Measurements from ENCODE around the gene POLR2F. TPM values are rescaled to one million over a fixed set of nuclear protein-coding genes. Genes with fewer than 3 reads are reported as not detected.
"Not testable (repeated sequence)": the region's sequence is repeated elsewhere in the genome, so short reads cannot be mapped to it uniquely, and the experiment has no call there.

Gene POLR2F
- total RNA-seq, 1 donor from 2014 or later, result 80.7 TPM

DNA sequence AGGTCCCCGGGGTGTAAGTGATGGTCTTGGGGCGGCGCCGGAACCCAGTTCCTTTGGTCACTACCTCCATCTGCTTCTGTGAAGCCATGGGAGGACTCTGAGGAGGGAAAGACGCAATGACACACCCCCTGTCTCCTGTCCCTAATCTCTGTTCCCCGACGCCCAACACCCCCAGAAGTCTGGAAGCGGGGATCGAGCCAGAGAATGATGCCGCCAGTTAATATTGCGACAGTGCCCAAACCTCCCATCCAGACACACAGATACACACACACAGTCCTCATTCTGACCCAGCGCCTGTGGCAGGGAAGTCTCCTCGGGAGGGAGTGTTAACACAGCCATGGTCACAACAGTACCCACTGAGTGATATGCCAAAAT, 450 bp upstream of the POLR2F start:
- DNase-seq (ENCODE audit: low spot score), result no peak

DNA sequence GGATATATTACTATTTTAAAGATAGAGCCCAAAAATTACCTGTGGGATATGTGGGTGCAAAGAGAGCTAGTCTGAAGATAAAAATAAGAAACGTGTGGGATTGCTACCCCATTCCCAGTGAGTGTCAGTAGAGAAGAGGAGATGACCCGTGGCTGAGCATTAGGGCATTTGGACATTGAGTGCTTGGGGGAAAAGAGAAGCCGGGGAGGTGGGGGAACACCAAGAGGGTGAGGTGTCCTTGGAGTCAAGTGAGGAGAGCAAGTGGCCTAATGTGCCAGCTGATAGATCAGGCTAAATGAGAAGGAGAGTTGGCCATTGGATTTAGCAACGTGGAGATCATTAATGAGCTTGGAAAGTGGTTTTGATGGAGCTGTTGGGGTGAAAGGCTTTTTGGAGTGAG, 1.2 kb downstream of the POLR2F start:
- no peak for DNase-seq (ENCODE audit: low spot score)

DNA sequence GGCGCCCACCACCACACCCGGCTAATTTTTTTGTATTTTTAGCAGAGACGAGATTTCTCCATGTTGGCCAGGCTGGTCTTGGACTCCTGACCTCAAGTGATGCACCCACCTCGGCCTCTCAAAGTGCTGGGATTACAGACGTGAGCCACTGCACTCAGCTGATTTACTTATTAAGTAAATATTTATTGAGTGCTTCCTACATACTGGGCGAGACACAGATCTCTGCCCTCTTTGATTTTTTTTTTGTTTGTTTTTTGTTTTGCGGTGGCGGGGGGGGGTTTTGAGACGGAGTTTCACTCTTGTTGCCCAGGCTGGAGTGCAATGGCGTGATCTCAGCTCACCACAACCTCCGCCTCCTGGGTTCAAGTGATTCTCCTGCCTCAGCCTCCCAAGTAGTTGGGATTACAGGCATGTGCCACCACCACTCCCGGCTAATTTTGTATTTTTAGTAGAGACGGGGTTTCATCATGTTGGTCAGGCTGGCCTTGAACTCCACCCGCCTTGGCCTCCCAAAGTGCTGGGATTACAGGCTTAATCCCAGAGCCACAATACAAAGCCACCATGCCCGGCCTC, 2.4 kb downstream of the POLR2F start:
- DNase-seq (ENCODE audit: low spot score), result not testable (repeated sequence)

DNA sequence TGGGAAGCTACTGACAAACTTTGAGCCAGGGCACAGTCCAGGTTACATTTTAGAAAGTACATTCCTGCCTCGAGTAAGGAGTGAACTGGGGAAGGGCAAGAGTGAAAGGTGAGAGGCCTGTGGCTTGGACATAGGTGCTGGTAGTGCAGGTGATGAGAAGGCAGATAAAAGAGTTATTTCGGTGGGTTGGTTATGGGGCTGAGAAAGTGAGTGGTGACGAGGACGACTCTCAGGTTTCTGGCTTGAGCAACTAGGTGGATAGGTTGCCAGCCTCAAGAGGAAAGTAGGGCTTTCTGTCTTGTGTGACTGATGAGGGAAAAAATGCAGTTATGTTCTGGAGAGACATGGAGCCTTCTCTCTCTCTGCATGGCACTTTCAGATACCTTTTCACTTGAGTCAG, 3.7 kb downstream of the POLR2F start:
- DNase-seq (ENCODE audit: low spot score), result no peak

DNA sequence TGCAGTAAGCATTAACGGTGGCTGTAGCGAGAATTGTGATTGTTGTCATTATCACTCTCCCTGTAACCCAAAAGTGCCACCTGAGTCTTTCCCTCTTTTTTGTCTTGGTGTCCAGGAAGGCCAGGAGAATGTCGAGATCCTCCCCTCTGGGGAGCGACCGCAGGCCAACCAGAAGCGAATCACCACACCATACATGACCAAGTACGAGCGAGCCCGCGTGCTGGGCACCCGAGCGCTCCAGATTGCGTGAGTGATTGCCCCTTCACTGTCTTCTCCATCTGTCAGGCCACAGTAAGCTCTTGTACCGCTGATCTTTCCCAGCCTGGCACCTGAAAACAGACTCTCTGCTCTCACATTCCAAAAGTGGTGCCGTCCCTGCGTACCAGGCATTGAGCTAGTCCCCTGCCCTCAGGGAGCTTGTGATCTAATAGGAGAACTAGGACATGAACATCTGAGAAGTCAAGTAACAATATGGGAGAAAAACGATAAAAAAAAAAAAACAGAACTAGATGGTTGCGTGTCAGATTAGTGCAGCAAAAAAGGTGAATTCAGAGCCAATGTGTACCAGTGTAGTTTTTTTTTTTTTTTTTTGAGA, 5.8 kb downstream of the POLR2F start:
- DNase-seq (ENCODE audit: low spot score), result no peak

DNA sequence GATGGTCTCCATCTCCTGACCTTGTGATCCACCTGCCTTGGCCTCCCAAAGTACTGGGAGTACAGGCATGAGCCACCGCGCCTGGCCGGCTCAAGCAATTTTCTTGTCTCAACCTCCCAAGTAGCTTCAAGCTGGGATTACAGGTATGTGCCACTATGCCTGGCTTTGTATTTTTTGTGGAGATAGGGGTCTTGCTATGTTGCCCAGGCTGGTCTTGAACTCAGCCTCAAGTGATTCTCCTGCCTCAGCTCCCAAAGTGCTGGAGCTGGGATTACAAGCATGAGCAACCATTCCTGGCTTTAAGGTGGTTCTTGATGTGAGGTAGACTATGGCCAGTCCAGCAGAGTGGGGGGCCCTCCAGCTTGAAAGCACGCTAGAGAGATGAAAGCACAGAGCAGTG, 7.6 kb downstream of the POLR2F start:
- no peak for DNase-seq (ENCODE audit: low spot score)

DNA sequence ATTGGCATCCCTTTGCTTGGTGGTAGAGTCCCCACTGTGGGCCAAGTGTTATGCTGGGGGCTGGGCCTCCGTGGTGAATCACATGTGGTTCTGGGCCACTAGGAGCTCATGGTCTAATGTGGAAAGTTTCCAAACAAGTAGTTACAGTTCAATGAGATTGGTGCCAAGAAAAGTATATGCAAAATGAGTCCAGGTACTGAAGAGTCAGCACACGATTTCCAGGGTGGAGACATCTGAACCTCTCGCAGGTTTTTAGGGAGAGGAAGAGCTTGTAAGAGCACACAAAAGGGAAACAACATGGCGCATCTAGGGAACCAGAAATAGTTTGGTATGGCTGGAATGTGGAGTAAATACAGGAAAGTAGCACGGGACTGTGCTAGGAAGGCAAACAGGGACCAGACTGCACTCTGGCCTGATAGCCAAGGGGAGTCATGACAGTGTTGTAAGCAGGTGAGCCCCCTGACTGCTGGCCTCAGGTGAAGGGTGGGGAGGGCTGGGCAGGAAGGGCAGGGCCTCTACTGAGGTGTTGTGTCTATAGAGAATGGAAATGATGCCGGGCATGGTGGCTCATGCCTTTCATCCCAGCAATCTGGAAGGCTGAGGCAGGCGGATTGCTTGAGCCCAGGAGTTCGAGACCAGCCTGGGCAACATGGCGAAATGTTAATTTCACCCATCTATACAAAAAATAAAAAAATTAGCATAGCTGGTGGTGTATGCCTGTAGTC, 12.6 kb downstream of the POLR2F start:
- no peak for DNase-seq (ENCODE audit: low spot score)

DNA sequence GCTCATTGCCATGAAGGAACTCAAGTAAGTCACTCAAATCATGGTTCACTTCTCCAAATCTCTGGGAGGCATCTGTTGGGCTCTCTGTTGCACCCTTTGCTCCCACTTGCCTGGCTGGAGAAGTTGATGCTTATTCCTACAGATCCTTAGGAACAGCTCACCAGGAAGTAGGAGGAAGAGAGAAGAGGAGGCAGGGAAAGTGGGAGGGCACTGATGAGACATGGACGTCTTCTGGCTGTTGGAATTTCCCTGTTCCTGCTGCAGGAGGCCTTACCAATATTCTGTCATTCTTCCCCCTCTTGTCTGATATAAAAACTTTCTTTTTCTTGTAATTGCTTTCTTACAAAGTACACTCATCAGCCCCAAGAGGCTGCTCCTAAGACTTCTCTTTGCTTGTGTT, 13.6 kb downstream of the POLR2F start:
- DNase-seq (ENCODE audit: low spot score), result no peak

DNA sequence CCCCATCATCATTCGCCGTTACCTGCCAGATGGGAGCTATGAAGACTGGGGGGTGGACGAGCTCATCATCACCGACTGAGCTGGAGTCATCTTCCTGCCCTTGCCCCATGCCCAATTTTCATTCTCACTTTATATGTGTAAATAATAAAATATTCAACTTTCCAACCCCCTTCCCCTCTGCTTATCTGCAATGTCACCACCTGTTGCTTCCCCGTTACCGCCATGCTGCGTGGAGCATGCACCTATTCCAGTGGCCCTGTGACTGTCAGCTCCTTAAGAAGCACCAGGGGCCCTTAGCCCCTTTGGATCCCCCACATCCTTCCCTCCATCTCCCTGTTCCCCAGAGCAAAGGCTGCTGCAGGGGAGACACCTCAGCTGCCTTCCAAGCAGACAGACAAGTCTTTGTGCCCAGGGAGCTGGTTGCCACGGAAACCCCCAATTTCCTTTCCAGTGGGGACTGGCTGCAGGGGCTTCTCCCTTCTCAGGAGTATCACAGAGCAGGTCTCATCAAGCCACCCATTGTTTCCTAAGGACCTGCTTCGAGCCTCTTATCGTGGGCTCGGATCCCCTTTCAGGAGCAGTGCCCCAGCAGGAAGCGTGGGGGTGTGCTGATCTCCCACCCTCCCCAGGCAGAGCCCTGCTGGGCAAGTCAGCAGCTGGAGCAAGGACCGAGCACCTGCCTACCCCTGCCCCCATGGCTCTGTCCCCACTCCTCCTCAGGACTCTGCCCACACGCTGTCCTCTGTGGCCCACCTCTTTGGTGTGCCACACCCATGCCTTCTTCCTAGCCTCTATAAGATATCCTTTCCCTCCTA, 14.3 kb downstream of the POLR2F start:
- DNase-seq (ENCODE audit: low spot score), result no peak

DNA sequence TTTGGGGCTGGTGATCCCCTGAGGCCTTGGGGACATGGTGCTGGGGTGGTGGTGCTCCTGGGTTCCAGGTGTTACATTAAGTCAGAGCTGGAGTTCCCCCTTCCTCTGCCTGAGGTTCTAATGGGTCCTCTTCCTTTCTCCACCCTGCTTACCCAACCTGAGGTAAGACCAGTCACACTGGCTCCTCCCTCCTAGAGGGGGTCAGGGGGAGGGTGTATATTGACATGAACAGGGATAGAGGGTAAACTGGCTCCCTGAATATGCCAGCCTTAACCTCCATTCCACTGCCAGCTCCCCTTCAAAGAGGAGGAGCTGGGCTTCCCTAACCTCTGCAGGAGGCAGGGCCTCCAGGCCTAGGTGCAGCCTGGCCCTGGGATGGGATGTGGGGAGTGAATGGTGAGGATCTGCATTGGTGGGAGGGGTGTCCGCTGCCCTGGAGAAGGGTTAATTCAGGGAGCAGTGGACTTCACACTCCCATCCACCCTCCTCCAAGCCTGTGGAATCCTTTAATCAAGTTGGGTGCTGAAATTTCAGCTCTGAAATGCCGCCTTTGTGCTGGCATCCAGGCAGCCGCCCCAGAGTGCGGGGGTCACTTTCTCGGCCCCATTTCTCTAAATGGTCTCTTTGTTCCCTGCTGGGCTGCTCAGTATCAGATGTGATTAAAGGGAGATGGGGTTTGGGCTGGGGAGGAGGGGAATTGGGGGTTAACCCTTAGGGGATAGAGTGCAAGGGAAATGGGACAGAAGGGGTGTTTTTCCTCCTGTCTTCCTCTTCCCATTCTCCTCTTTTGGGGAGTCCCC, 15.2 kb downstream of the POLR2F start:
- DNase-seq (ENCODE audit: low spot score), result no peak

DNA sequence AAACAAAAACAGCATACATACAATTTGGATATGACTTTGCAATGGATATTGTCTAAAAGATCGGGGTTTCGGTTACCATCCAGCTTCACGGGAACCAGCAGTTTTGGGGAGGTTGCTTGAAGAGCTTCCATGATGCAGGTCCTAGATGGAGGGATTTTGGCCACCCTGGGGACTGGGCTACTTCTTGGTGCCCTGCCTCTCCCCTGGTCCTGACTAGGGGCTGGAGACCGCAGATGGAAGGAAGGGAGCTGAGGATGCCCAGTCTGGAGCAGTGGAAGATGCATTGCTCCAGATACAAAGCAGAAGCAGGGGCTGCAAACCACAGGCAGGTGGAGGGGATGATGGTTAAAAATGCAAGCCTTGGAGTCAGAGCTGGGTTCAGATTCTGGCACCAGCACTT, 17.4 kb downstream of the POLR2F start:
- DNase-seq (ENCODE audit: low spot score), result no peak

DNA sequence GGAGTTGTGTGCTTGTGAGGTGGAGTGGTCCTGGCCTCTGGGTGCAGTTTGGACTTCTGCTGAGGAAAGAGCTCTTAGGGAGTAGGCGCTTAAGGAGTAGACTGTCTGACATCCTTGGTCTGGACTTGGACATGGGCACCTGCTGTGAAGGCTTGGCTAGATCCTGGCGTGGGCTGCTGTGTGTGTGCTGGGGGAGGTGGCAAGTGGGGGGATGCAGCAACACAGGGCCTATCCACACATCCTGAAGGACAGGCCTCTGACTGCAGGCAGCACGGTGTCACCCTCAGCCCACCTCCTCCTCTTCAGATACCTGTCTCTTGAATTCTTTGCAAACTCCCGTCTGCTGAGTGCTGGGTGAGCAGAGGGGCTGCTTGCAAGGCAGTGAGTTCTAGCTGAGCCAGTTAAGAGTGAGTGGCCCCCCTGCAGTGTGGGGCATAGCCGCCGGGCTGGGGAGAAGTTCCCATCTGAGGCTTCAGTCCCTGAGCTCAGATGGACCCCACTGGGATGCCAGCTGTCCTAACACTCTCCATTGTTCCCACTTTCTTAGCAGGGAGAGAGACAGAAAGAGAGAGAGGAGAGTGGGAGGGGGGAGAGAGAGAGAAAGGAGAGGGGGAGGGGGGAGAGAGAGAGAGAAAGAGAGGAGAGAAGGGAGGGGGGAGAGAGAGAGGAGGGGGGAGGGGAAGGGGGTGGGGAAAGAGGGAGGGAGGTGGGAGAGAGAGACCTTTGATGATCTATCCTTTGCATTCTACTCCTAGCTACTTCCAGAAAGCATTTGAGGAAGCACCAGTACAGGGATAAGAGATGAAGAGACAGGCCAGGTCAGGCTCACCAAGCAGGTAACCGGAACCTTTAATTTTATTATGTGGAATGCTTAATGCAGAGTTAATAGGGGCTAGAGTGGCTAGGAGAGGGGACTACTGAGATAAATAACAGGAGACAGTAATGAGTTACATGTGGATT, 18.3 kb downstream of the POLR2F start:
- no peak for DNase-seq (ENCODE audit: low spot score)

DNA sequence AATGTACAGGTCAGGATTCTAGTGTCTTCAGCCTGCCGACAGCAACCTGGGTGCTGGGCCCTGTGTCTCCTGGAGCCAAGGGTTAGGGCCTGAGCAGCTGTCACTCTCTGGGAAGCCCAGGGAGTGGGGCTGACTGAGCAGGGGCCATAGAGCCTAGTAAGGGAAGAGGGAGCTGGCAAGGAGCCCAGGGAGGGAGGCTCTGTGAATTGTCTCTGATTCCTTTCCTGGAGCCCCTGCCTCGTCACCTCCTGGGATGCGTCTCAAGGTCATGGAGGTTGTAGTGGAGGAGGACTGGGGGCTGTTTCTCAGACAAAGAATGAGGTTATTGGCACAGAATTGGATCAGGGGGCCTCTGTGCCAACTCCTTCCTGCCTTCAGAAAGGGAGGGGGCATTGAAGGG, 19.0 kb downstream of the POLR2F start:
- DNase-seq (ENCODE audit: low spot score), result no peak

DNA sequence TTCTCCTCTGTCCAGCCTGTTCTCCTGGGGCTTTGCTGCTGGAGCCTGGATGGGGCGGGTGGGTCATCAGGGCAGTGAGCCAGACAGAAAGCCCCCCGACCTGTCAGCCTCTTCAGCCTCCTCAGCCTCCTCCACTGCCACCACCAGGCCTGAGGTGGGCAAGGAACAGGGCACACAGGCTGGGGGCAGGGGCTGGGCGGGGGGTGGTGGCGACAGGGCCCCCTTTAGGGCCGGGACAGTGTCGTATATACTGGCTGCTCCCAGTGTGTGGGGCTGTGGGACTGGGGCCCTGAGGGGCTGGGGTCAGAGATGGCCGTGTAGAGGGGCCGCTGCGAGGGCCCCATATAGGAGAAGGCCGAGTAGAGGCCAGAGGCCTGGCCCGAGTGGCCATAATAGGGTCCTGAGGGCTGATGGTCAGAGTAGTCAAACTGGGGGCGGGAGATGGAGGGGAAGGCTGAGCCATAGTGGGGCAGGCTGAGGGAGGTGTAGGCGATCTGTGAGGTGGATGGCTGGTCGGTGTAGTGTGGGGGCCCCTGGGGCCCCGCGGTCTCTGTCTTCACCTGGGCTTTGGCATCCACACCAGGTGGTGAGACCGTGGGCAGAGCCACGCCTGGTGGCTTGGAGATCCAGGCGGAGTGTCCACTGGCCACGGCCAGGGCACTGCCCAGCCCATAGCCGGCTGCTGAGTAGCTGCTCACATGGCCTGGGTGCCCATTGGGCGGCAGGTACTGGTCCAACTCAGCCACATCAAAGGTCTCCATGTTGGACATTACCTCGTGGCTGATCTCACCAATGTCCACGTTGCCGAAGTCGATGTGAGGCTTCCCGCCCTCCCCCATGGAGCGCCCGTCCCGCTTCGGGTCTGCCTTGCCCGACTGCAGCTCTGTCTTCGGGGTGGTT, 20.0 kb downstream of the POLR2F start:
- no peak for DNase-seq (ENCODE audit: low spot score)

DNA sequence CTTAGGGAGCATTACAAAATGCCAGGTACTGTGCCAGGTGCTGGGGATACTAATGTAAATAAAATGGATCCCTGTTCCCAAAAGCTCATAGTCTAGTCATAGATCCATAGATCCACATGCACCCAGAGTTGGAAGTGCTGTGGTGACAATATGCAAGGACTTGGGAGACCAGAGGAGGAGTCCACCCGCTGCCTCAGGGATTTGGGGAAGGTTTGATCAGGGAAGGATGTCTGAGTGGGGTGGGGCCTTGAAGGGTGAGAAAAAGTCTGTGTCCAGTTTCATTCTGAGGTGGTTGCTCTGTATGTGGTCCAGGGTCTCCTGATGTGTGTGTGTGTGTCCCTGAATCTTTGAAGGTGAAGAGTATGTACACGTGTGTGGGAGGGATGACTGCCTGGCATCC, 21.7 kb downstream of the POLR2F start:
- no peak for DNase-seq (ENCODE audit: low spot score)

DNA sequence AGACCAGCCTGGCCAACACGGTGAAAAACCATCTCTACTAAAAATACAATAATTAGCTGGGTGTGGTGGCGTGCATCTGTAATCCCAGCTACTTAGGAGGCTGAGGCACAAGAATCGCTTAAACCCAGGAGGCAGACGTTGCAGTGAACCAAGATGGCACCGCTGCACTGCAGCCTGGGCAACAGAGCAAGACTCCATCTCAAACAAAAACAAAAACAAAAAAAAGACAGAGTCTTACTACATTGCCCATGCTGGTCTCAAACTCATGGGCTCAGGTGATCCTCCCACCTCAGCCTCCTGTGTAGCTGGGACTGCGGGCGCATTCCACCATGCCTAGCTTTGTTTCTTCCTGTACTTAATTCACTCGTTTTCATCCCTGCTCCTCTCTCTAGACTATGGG, 22.5 kb downstream of the POLR2F start:
- not testable (repeated sequence) for DNase-seq (ENCODE audit: low spot score)

DNA sequence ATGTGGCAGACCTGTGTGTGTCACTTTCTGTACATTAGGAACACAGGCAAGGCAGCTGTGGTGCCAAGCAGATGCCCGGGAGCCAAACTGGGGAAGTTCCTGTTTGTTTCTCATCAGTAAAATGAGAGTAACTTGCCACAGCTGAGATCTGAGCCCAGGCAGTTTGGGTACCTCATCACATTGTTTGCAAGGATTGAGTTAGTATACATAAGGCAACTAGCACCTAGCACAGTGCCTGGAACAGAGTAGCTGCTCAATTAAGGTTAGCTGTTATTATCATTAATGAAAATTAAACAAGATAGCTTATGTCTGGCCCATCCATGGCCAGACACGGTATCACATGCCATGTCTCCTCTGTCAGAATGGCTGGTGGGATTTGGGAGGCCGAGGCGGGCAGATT, 23.0 kb downstream of the POLR2F start:
- DNase-seq (ENCODE audit: low spot score), result no peak

DNA sequence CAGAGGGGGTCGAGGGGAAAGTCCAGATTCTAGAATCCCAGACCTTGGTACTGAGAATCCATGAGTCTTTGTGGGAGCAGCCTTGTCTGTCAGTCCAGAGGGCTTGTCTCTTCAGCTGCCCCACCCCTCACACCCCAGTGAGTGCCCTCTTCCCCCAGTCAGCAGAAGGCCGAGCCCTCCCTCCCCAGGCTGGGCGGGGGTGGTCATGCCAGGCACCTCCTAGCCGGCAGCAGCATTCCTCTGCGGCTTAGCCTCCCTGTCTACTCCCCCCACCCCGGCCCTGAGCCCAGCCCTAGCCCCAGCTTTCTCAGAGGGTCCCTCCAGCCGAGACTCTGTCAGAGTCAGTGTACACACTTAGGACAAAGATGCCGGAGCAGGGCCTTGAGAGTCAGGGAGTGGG, 26.3 kb downstream of the POLR2F start:
- no peak for DNase-seq (ENCODE audit: low spot score)

DNA sequence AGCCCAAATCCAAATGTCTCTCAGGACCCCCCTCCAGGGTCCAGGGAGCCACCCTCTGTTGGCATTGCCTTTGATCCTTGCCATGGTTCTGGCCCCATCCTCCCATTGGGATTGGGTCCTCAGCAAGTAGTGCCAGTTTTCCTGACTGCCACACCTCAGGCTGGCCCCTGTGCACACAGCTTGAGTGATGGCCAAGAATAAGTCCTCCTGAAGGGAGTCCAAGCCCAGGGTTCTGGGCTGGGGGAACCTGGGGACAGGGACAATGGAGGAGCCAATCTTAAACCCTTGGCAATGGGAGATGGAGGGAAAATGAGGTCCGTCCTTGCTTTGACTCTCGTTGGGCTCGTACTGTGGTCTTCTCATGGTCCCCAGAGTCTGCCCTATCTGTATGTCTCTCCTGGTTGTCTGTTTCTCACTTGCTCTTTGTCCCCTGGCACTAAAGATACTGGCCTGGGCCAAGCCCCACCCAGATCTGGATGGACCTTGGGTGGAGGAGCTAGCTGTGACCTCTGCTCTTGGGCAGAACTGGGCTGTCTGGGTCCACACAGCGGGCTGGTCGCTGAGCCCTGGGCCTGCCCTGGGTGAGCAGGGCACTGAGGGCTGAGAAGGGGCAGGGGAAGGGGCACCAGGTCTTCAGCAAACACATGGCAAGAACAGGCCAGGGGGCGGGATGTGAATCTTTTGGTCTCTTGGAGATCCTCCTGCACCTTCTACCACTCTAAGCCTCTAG, 27.9 kb downstream of the POLR2F start:
- DNase-seq (ENCODE audit: low spot score), result peak; percentile 19

Data from mucosa of gallbladder (tissue), 1 donor.